Transverse colon (tissue), 4 donors: ENCODE data around the gene OSBPL9. TPM values are rescaled to one million over a fixed set of nuclear protein-coding genes. Genes with fewer than 3 reads are reported as not detected.

ENCODE experiments used
- DNase-seq: peaks from one replicate; pipeline ENCODE4 v3.0.0-alpha.2; 2019
- H3K27ac ChIP-seq, 4 donors: fragments of 200-600 bp; sonication (generic); 2 replicates each; pipeline ENCODE4 v1.5.1; 2016 to 2018; ENCODE audit warnings: inconsistent platforms in 4 of 4
- H3K27me3 ChIP-seq: fragments of 200-600 bp; sonication (generic); 2 replicates; pipeline ENCODE4 v1.5.1; 2017; ENCODE audit warnings: inconsistent platforms
- H3K36me3 ChIP-seq, 4 donors: fragments of 200-600 bp; sonication (generic); 2 replicates each; pipeline ENCODE4 v1.5.1; 2017 to 2019; ENCODE audit warnings: inconsistent platforms in 4 of 4
- H3K4me1 ChIP-seq, 4 donors: fragments of 200-600 bp; sonication (generic); 2 replicates each; pipeline ENCODE4 v1.5.1; 2017 to 2020; ENCODE audit warnings: inconsistent platforms in 4 of 4
- H3K4me3 ChIP-seq, 4 donors: fragments of 200-600 bp; sonication (generic); 1 replicate in 1 of 4; 2 replicates in 3 of 4; pipeline versions ENCODE4 v1.5.1 to v1.6.1; 2017 to 2019; ENCODE audit warnings: inconsistent platforms in 4 of 4
- H3K9me3 ChIP-seq, 2 donors: fragments of 200-600 bp; sonication (generic); 2 replicates each; pipeline ENCODE4 v1.5.1; 2017 to 2019; ENCODE audit warnings: inconsistent platforms in 2 of 2
- CTCF ChIP-seq, 5 experiments: fragments of 200-600 bp in 3 of 5; fragments of 450-650 bp in 2 of 5; sonication (generic) in 3 of 5; IDR thresholded peaks; 1 replicate in 2 of 5; 2 replicates in 3 of 5; pipeline ENCODE4 v1.5.1; 2016 to 2017; ENCODE audit warnings: antibody characterized with exemption in 5 of 5, inconsistent platforms in 3 of 5, mild to moderate bottlenecking in 2 of 5, moderate library complexity in 1 of 5
- EP300 ChIP-seq: sonication (generic); formaldehyde crosslinking; IDR thresholded peaks from one replicate; pipeline ENCODE4 v1.6.1; 2017; ENCODE audit warnings: antibody characterized with exemption, low read depth
- POLR2A ChIP-seq: fragments of 450-650 bp; IDR thresholded peaks from one replicate; pipeline ENCODE4 v1.6.1; 2016; ENCODE audit warnings: antibody characterized with exemption, mild to moderate bottlenecking, moderate library complexity
- POLR2AphosphoS5 ChIP-seq, 3 donors: sonication (generic); formaldehyde crosslinking; IDR thresholded peaks; one replicate each; pipeline ENCODE4 v1.6.1; 2016; ENCODE audit warnings: antibody characterized with exemption in 3 of 3
- WGBS, 2 donors: methylation state at CpG; one replicate each; pipeline ENCODE4 v1.1.5; 2018; ENCODE audit warnings: low coverage in 1 of 2; 5-methylcytosine and 5-hydroxymethylcytosine counted together
- in situ Hi-C, 4 donors: fragments of 200-750 bp; cut with MboI; loops; one replicate each; pipeline versions ENCODE4 v1.15.0 to v1.15.1; 2017; ENCODE audit warnings: low sequenced_read_pairs in 3 of 4, low pct_ligation_motif_present in 1 of 4, low pct_unique_long_range_greater_than_20kb in 1 of 4
- intact Hi-C: fragments of 100-400 bp; cut with DNase I; formaldehyde crosslinking; loops from one replicate; pipeline ENCODE4 v1.15.1; 2023; ENCODE audit warnings: low total_unique reads
- total RNA-seq, 4 donors: library from RNA; depleted of rRNA; stranded (reverse); fragments of >200 nt; gene quantifications; one replicate each; pipeline ENCODE4 v1.1.0, GENCODE V29; 2016

The OSBPL9 gene
- total RNA-seq, 4 donors from 2014 or later: 56.1 to 82.1 (median 65.4) TPM

- no peak for DNase-seq
- intact Hi-C loops: no loop called here
- Histone ChIP-seq H3K36me3 (peaks cover 0 to 26% (median 3%) of the 10 kb centered on the region in 4 donors), H3K4me1 (no peaks in the 10 kb centered on the region), H3K9me3 (no peaks in the 10 kb centered on the region), H3K27ac (no peak overlapping the region), H3K4me3 (no peak overlapping the region), H3K27me3 (no peaks in the 10 kb centered on the region)
- WGBS, 2 donors: 97 to 98% methylated on average over 3 of the region's 3 CpGs
- in situ Hi-C loops: loop anchor here in 1 of 4 donors (25.0 kb wide), 1 partner anchor 113 kb away; no protein-coding TSS in a partner anchor
- no peak for TF ChIP-seq POLR2AphosphoS5 (IDR thresholded peaks at IDR 0.05)
- TF ChIP-seq POLR2A: no peak
- TF ChIP-seq EP300: no peak
- no peak for TF ChIP-seq CTCF (IDR thresholded peaks at IDR 0.05)
Measured at GRCh38 chr1:51750218-51750617, 133.3 kb downstream of the OSBPL9 start.

- no peaks in the 10 kb centered on the region for H3K9me3 ChIP-seq
- no peak overlapping the region for H3K4me3 ChIP-seq
- WGBS, 2 donors: 100% methylated on average over 1 of the region's 1 CpG
- H3K4me1 ChIP-seq: no peaks in the 10 kb centered on the region
- no peaks in the 10 kb centered on the region for H3K27me3 ChIP-seq
- DNase-seq: no peak
- TF ChIP-seq POLR2AphosphoS5 (IDR thresholded peaks at IDR 0.05) (no peak), EP300 (no peak), CTCF (IDR thresholded peaks at IDR 0.05) (no peak), POLR2A (no peak)
- intact Hi-C loops: no loop called here
- in situ Hi-C loops: loop anchor here in 1 of 4 donors (25.0 kb wide), 1 partner anchor 113 kb away; no protein-coding TSS in a partner anchor
- H3K27ac ChIP-seq: no peak overlapping the region
- peaks cover 0 to 30% (median 3%) of the 10 kb centered on the region in 4 donors for H3K36me3 ChIP-seq
Measured at GRCh38 chr1:51750729-51751128, 133.8 kb downstream of the OSBPL9 start.

GRCh38 chr1:51752073-51752948 lies 135.4 kb downstream of the OSBPL9 start:
- in situ Hi-C loops (loop anchor here in 1 of 4 donors (25.0 kb wide), 1 partner anchor 115 kb away; no protein-coding TSS in a partner anchor), intact Hi-C loops (no loop called here)
- no peak for DNase-seq

More at GRCh38 chr1:51752073-51752948, 135.4 kb downstream of the OSBPL9 start:
- no peak overlapping the region for H3K4me3 ChIP-seq
- H3K27me3 ChIP-seq: no peaks in the 10 kb centered on the region
- no peak overlapping the region for H3K27ac ChIP-seq
- WGBS, 2 donors: 88 to 94% methylated on average over 11 of the region's 11 CpGs
- no peak for TF ChIP-seq CTCF (IDR thresholded peaks at IDR 0.05)
- no peak for TF ChIP-seq POLR2A
- TF ChIP-seq POLR2AphosphoS5 (IDR thresholded peaks at IDR 0.05): no peak
- H3K36me3 ChIP-seq: peaks cover 0 to 30% (median 4%) of the 10 kb centered on the region in 4 donors
- H3K9me3 ChIP-seq: no peaks in the 10 kb centered on the region
- no peaks in the 10 kb centered on the region for H3K4me1 ChIP-seq
